Body of pancreas (tissue), 4 donors: Measurements from ENCODE around the gene PPARGC1A.

Experiments
- CTCF ChIP-seq, 7 experiments: fragments of 450-650 bp in 4 of 7; fragments of 200-600 bp in 3 of 7; sonication (generic) in 3 of 7; IDR thresholded peaks; one replicate each; pipeline ENCODE4 v1.5.1; 2016 to 2019; ENCODE audit warnings: antibody characterized with exemption in 7 of 7
- POLR2A ChIP-seq, 3 donors: fragments of 450-650 bp; IDR thresholded peaks; one replicate each; pipeline ENCODE4 v1.6.1; 2016; ENCODE audit warnings: antibody characterized with exemption in 3 of 3, mild to moderate bottlenecking in 2 of 3

- TF ChIP-seq CTCF (IDR thresholded peaks at IDR 0.05) (no peak), POLR2A (IDR thresholded peaks at IDR 0.05) (no peak)
These were observed 10.7 kb downstream of the PPARGC1A start for GRCh38 chr4:23878912-23879732.
